ENCODE measurements around the gene CCDC92B.

- TF ChIP-seq EZH2 (IDR thresholded peaks at IDR 0.05; ENCODE audit: borderline replicate concordance, control insufficient read depth, low read depth, low read length) (no peak), POLR2AphosphoS5 (IDR thresholded peaks at IDR 0.05; ENCODE audit: low read length) (no peak), CTCF (IDR thresholded peaks at IDR 0.05 in 2 of 3, conservative IDR thresholded peaks at IDR 0.05 in 1 of 3; ENCODE audit: control insufficient read depth in 2 of 3, extremely low read depth in 1 of 3, insufficient read depth in 1 of 3, low read depth in 3 of 3, low read length in 3 of 3) (no peak), SREBF2 (IDR thresholded peaks at IDR 0.05; ENCODE audit: low read length) (no peak), PML (IDR thresholded peaks at IDR 0.05; ENCODE audit: low read length) (no peak), SMAD1 (IDR thresholded peaks at IDR 0.05; ENCODE audit: low read depth, partially characterized antibody) (no peak), SIN3A (IDR thresholded peaks at IDR 0.05; ENCODE audit: low read depth, low read length) (no peak), CREB1 (IDR thresholded peaks at IDR 0.05; ENCODE audit: low read depth) (no peak), ETV6 (conservative IDR thresholded peaks at IDR 0.05 in 1 of 2, IDR thresholded peaks at IDR 0.05 in 1 of 2; ENCODE audit: borderline replicate concordance in 1 of 2, low read depth in 1 of 2) (no peak), ZNF217 (IDR thresholded peaks at IDR 0.05) (no peak)
- TF ChIP-seq, protein P1, sequence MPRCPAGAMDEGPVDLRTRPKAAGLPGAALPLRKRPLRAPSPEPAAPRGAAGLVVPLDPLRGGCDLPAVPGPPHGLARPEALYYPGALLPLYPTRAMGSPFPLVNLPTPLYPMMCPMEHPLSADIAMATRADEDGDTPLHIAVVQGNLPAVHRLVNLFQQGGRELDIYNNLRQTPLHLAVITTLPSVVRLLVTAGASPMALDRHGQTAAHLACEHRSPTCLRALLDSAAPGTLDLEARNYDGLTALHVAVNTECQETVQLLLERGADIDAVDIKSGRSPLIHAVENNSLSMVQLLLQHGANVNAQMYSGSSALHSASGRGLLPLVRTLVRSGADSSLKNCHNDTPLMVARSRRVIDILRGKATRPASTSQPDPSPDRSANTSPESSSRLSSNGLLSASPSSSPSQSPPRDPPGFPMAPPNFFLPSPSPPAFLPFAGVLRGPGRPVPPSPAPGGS (IDR thresholded peaks at IDR 0.05; ENCODE audit: borderline replicate concordance, insufficient read depth, low read depth, low read length, poor library complexity, severe bottlenecking): no peak
Observed at GRCh38 chr17:2780256-2780655, 30.8 kb upstream of the CCDC92B start.

All from GM12878 (cell line).